Thyroid gland (tissue), 4 donors: ENCODE data around the gene CUL2. TPM values are rescaled to one million over a fixed set of nuclear protein-coding genes. Genes with fewer than 3 reads are reported as not detected.

Experiments used
- DNase-seq, 2 donors: peaks; one replicate each; pipeline ENCODE4 v3.0.0-alpha.2; 2019
- H3K27ac ChIP-seq, 3 donors: fragments of 200-600 bp; sonication (generic); 1 replicate in 2 of 3; 2 replicates in 1 of 3; pipeline ENCODE4 v1.5.1; 2016 to 2019; ENCODE audit warnings: mild to moderate bottlenecking in 1 of 3, moderate library complexity in 1 of 3
- H3K27me3 ChIP-seq: fragments of 200-600 bp; sonication (generic); one replicate; pipeline ENCODE4 v1.5.1; 2019
- H3K36me3 ChIP-seq, 2 donors: fragments of 200-600 bp; sonication (generic); one replicate each; pipeline ENCODE4 v1.5.1; 2016 to 2019
- H3K4me1 ChIP-seq, 2 donors: fragments of 200-600 bp; sonication (generic); one replicate each; pipeline ENCODE4 v1.5.1; 2017 to 2019
- H3K4me3 ChIP-seq, 3 donors: fragments of 200-600 bp; sonication (generic); replicated peaks in 1 of 3; 1 replicate in 2 of 3; 2 replicates in 1 of 3; pipeline ENCODE4 v1.5.1; 2016; ENCODE audit warnings: mild to moderate bottlenecking in 1 of 3
- H3K9me3 ChIP-seq: fragments of 200-600 bp; sonication (generic); one replicate; pipeline ENCODE4 v1.5.1; 2017
- CTCF ChIP-seq, 6 experiments: fragments of 200-600 bp in 3 of 6; fragments of 450-650 bp in 3 of 6; sonication (generic) in 3 of 6; IDR thresholded peaks; one replicate each; pipeline ENCODE4 v1.5.1; 2016 to 2019; ENCODE audit warnings: antibody characterized with exemption in 6 of 6, mild to moderate bottlenecking in 2 of 6, inconsistent platforms in 1 of 6, moderate library complexity in 1 of 6
- POLR2A ChIP-seq, 2 donors: fragments of 450-650 bp; IDR thresholded peaks; one replicate each; pipeline ENCODE4 v1.6.1; 2017; ENCODE audit warnings: antibody characterized with exemption in 2 of 2, mild to moderate bottlenecking in 2 of 2, moderate library complexity in 1 of 2
- WGBS, 2 donors: methylation state at CpG; one replicate each; pipeline ENCODE4 v1.1.5; 2017; 5-methylcytosine and 5-hydroxymethylcytosine counted together
- intact Hi-C: fragments of 100-400 bp; cut with DNase I; formaldehyde crosslinking; loops from one replicate; pipeline ENCODE4 v1.15.1; 2023
- total RNA-seq, 4 donors: library from RNA; depleted of rRNA; stranded (reverse); fragments of >200 nt; gene quantifications; one replicate each; pipeline ENCODE4 v1.2.3, GENCODE V29; 2016

Gene CUL2
- total RNA-seq, 4 donors from 2014 or later: 16.5 to 19.0 (median 18.2) TPM

- no peak for TF ChIP-seq POLR2A (IDR thresholded peaks at IDR 0.05)
- no peak for TF ChIP-seq CTCF (IDR thresholded peaks at IDR 0.05)
- peak in 1 of 2 donors; percentile 11 for DNase-seq
- Histone ChIP-seq H3K27ac (peak overlapping the region; percentile 73 to 99 (median 98)), H3K9me3 (no peaks in the 10 kb centered on the region), H3K4me1 (peaks cover 16 to 39% of the 10 kb centered on the region in 2 donors), H3K27me3 (no peaks in the 10 kb centered on the region), H3K4me3 (peak overlapping the region in 2 of 3 donors; percentile 39 to 64), H3K36me3 (no peaks in the 10 kb centered on the region)
- intact Hi-C loops: loop anchor here (10.0 kb wide), 1 partner anchor 209 kb away; the partner anchor contains the start of gene CCNY
- WGBS, 2 donors: 71 to 85% methylated on average over 12 to 13 of the region's 13 CpGs
Observed at GRCh38 chr10:35126062-35126529, 36.0 kb upstream of the CUL2 start.

GRCh38 chr10:35124540-35124939 is 34.4 kb upstream of the CUL2 start:
- no peak overlapping the region for H3K4me3 ChIP-seq
- H3K27me3 ChIP-seq: no peaks in the 10 kb centered on the region
- no peak for TF ChIP-seq CTCF (IDR thresholded peaks at IDR 0.05)
- TF ChIP-seq POLR2A (IDR thresholded peaks at IDR 0.05): no peak
- H3K9me3 ChIP-seq: no peaks in the 10 kb centered on the region
- H3K4me1 ChIP-seq: peaks cover 8 to 24% of the 10 kb centered on the region in 2 donors
- WGBS, 2 donors: 78 to 83% methylated on average over 6 of the region's 6 CpGs
- intact Hi-C loops: loop anchor here (5.0 to 10.0 kb wide), 3 partner anchors 73 to 210 kb away; partner anchors contain the start of gene CCNY
- DNase-seq: no peak
- no peaks in the 10 kb centered on the region for H3K36me3 ChIP-seq
- no peak overlapping the region for H3K27ac ChIP-seq

- Histone ChIP-seq H3K9me3 (no peaks in the 10 kb centered on the region), H3K4me1 (no peaks in the 10 kb centered on the region), H3K4me3 (no peak overlapping the region), H3K27me3 (no peaks in the 10 kb centered on the region), H3K36me3 (no peaks in the 10 kb centered on the region), H3K27ac (no peak overlapping the region)
- intact Hi-C loops: no loop called here
- TF ChIP-seq CTCF (IDR thresholded peaks at IDR 0.05) (no peak), POLR2A (IDR thresholded peaks at IDR 0.05) (no peak)
- no peak for DNase-seq
- 94 to 100% methylated on average over 1 of the region's 1 CpG for WGBS, 2 donors
Observed at GRCh38 chr10:35119378-35119777, 29.2 kb upstream of the CUL2 start.

- H3K27me3 ChIP-seq: no peaks in the 10 kb centered on the region
- intact Hi-C loops: loop anchor here (5.0 kb wide), 1 partner anchor 110 kb away; no protein-coding TSS in a partner anchor
- no peak overlapping the region for H3K4me3 ChIP-seq
- H3K27ac ChIP-seq: no peak overlapping the region
- H3K9me3 ChIP-seq: no peaks in the 10 kb centered on the region
- no peak for DNase-seq
- TF ChIP-seq POLR2A (IDR thresholded peaks at IDR 0.05): no peak
- TF ChIP-seq CTCF (IDR thresholded peaks at IDR 0.05): no peak
- H3K36me3 ChIP-seq: no peaks in the 10 kb centered on the region
- no peaks in the 10 kb centered on the region for H3K4me1 ChIP-seq
- 85 to 90% methylated on average over 4 of the region's 4 CpGs for WGBS, 2 donors
Observed at GRCh38 chr10:35112571-35112970, 22.4 kb upstream of the CUL2 start.

- Histone ChIP-seq H3K36me3 (no peaks in the 10 kb centered on the region), H3K9me3 (no peaks in the 10 kb centered on the region), H3K4me3 (no peak overlapping the region), H3K4me1 (peaks cover 0 to 6% of the 10 kb centered on the region in 2 donors), H3K27me3 (no peaks in the 10 kb centered on the region), H3K27ac (no peak overlapping the region)
- 73 to 87% methylated on average over 6 to 7 of the region's 7 CpGs for WGBS, 2 donors
- DNase-seq: no peak
- intact Hi-C loops: no loop called here
- TF ChIP-seq POLR2A (IDR thresholded peaks at IDR 0.05) (no peak), CTCF (IDR thresholded peaks at IDR 0.05) (no peak)
Observed at GRCh38 chr10:35103882-35104281, 13.7 kb upstream of the CUL2 start.
